T-helper 2 cell treated with Interferon-gamma antibody and Interleukin-4, amounts not matched to agents 5 μg/mL and 100 μg/mL, for 36 hours (primary cell): ENCODE data around the gene FOS.
A peak's percentile ranks its signal among the peaks of the same experiment; 100 is the strongest.

Experiments
- DNase-seq: peaks from one replicate; pipeline ENCODE4 v3.0.0; 2021; ENCODE audit warnings: low spot score
- H3K27ac Mint-ChIP-seq: one replicate; pipeline ENCODE4 v1.8.0; 2021; ENCODE audit warnings: mild to moderate bottlenecking, mixed read lengths
- H3K27me3 Mint-ChIP-seq: one replicate; pipeline ENCODE4 v1.8.0; 2021; ENCODE audit warnings: low read depth, mixed read lengths
- H3K36me3 Mint-ChIP-seq: one replicate; pipeline ENCODE4 v1.8.0; 2021; ENCODE audit warnings: low read depth, mixed read lengths
- H3K4me1 Mint-ChIP-seq: one replicate; pipeline ENCODE4 v1.8.0; 2021; ENCODE audit warnings: low read depth, mixed read lengths
- H3K4me3 Mint-ChIP-seq: one replicate; pipeline ENCODE4 v1.8.0; 2022; ENCODE audit warnings: mild to moderate bottlenecking, moderate library complexity, mixed read lengths
- H3K9me3 Mint-ChIP-seq: one replicate; pipeline ENCODE4 v1.8.0; 2021; ENCODE audit warnings: mixed read lengths

FOS gene

GRCh38 chr14:75286313-75286712 is 7.7 kb downstream of the FOS start:
- Mint-ChIP-seq H3K4me3 (no peak overlapping the region), H3K9me3 (no peaks in the 10 kb centered on the region), H3K4me1 (no peaks in the 10 kb centered on the region), H3K36me3 (peaks cover 4% of the 10 kb centered on the region), H3K27ac (no peak overlapping the region), H3K27me3 (peaks cover 61% of the 10 kb centered on the region)
- DNase-seq: no peak

- Mint-ChIP-seq H3K4me1 (peaks cover 1% of the 10 kb centered on the region), H3K27me3 (peaks cover 37% of the 10 kb centered on the region), H3K36me3 (no peaks in the 10 kb centered on the region), H3K27ac (no peak overlapping the region), H3K9me3 (no peaks in the 10 kb centered on the region), H3K4me3 (no peak overlapping the region)
- DNase-seq: no peak
Observed at GRCh38 chr14:75289840-75290388, 11.3 kb downstream of the FOS start.

DNA sequence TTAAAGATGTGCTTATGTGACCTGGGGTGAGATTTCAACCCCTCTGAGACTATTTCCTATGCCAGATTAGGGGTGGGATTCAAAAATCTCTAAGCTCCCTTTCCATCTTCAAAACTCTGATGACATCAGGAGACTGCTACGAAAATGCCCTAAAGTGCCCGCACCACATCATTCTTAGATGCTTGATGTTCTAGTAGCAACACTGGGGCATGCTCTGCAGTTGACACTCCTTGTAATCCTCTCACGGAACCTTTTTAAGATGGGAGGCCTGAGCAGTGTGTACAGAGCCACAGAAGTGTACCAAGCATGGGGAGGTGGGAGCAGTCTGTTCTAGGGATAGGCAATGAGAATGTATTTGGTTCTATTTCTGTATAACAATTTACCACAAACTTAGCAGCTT is 12.2 kb downstream of the FOS start:
- Mint-ChIP-seq H3K36me3 (no peaks in the 10 kb centered on the region), H3K4me3 (no peak overlapping the region), H3K27me3 (peaks cover 33% of the 10 kb centered on the region), H3K4me1 (peaks cover 6% of the 10 kb centered on the region), H3K27ac (no peak overlapping the region), H3K9me3 (no peaks in the 10 kb centered on the region)
- DNase-seq: no peak

DNA sequence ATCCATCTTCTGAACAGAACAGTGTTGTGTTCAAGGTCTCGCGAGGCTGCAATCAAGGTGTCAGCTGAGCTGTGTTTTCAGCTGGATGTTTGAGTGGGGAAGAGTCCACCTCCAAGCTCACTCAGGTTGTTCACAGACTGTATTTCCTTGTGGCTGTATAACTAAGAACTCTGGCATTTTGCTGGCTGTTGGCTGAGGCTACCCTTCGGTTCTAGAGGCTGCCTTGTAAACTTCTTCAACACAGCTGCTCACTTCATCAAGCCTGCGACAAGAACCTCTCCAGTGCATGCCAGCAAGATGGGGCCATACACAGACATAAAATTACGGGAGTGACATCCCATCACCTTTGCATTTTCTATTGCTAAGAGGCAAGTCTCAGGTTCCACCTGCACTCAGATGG is 12.7 kb downstream of the FOS start:
- H3K27me3 Mint-ChIP-seq: peaks cover 35% of the 10 kb centered on the region
- peaks cover 11% of the 10 kb centered on the region for H3K4me1 Mint-ChIP-seq
- no peaks in the 10 kb centered on the region for H3K9me3 Mint-ChIP-seq
- H3K36me3 Mint-ChIP-seq: no peaks in the 10 kb centered on the region
- no peak overlapping the region for H3K27ac Mint-ChIP-seq
- no peak overlapping the region for H3K4me3 Mint-ChIP-seq
- DNase-seq: no peak

DNA sequence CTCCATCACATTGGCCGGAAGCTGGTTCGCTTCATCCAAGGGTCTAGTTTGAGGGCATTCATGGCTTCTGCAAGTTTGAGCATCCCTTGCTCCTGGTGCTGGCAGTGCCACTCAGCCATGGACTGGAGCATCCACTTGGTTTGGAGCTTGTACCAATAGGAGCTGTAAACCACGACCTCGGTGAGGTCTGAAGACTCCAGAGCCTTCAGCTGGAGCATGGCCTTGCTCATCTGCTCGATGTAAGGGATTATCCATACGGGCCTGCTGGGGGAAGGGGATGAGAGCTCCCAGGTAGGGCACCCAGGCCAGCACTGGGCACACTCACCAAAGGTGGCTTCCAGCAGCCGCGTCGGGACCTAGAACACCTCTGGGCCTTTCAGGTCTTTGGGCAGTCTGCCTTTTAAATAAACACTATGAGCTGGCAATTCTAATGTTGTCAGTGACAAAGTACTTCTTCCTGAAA is 13.5 kb downstream of the FOS start:
- H3K9me3 Mint-ChIP-seq: no peaks in the 10 kb centered on the region
- peak overlapping the region; percentile 41 for H3K27ac Mint-ChIP-seq
- peaks cover 31% of the 10 kb centered on the region for H3K27me3 Mint-ChIP-seq
- no peak overlapping the region for H3K4me3 Mint-ChIP-seq
- no peaks in the 10 kb centered on the region for H3K36me3 Mint-ChIP-seq
- peaks cover 12% of the 10 kb centered on the region for H3K4me1 Mint-ChIP-seq
- no peak for DNase-seq

DNA sequence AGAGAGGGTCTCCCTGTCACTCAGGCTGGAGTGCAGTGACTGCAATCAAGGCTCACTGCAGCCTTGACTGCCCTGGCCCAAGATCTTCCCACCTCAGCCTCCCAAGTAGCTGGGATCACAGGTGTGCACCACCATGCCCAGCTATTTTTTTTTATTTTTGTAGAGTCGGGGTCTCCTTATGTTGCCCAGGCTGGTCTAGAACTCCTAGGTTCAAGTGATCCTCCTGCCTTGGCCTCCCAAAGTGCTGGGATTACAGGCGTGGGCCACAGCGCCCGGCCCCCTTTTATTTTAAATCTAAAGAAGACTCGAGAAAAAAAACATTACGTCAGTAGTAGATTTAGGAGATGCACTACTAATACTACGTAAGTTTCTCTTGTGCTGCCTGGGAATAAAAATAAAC is 14.3 kb downstream of the FOS start:
- peaks cover 28% of the 10 kb centered on the region for H3K27me3 Mint-ChIP-seq
- peaks cover 12% of the 10 kb centered on the region for H3K4me1 Mint-ChIP-seq
- H3K36me3 Mint-ChIP-seq: no peaks in the 10 kb centered on the region
- no peak for DNase-seq
- H3K4me3 Mint-ChIP-seq: peak overlapping the region; percentile 82
- H3K27ac Mint-ChIP-seq: peak overlapping the region; percentile 86
- no peaks in the 10 kb centered on the region for H3K9me3 Mint-ChIP-seq

DNA sequence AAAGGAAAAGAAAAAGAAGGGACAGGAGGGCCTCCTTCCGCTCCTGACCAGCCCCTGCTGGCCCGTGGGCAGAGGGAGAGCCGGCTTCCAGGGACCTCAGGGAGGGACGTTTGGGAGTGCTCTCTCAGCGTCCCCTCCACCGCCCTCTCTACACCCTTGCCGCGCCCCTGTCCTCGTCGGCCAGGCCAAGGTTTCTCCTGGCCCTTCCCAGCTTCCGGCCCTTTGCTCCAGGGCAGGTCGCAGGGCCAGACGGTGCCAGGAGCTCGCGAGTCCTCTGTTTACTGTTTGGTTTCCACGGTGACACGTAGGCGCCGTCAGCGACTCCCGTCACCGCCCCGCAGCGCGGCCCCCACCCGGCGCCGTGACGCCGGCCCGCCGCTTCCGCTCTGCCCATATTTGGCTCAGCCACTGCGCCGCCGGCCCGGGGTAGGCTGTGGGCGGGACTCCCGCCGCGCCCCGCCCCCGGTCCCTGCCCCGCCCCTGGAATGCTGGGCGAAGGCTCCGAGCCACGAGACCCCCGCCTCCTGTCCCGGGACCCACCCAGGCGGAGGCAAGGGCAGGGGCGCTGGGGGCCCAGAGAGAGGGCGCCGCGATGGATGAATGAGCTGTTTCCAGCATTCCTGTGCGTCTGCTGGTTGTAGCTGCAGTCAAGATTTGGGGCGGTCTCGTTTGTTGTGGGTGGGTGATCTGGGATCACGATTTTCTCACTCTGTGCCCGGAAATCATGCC is 15.5 kb downstream of the FOS start:
- Mint-ChIP-seq H3K36me3 (no peaks in the 10 kb centered on the region), H3K27me3 (peaks cover 25% of the 10 kb centered on the region), H3K27ac (peak overlapping the region; percentile 95), H3K4me1 (peaks cover 12% of the 10 kb centered on the region), H3K4me3 (peak overlapping the region; percentile 91), H3K9me3 (no peaks in the 10 kb centered on the region)
- DNase-seq: peak; percentile 91

DNA sequence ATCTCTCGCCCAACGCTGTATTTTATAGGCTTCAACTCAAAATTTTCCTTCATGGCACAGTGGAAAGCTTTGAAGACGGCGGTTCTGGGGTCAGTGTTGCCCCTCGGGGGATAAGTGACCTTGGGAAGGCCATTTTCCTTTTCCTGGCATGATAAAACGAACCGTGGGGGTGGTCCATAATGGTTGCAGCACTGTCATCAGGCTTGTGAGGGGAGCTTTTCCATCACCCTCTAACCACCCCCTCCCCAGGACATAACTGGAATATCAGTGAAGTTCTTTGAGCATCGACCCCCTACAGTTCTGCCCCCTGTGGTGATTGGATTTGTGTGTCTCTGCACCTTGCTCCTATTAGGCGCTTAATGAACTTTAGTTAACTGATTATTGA is 16.0 kb downstream of the FOS start:
- H3K27ac Mint-ChIP-seq: no peak overlapping the region
- H3K9me3 Mint-ChIP-seq: no peaks in the 10 kb centered on the region
- H3K36me3 Mint-ChIP-seq: no peaks in the 10 kb centered on the region
- no peak for DNase-seq
- peaks cover 12% of the 10 kb centered on the region for H3K4me1 Mint-ChIP-seq
- H3K27me3 Mint-ChIP-seq: peaks cover 21% of the 10 kb centered on the region
- H3K4me3 Mint-ChIP-seq: peak overlapping the region; percentile 91

- DNase-seq: no peak
- Mint-ChIP-seq H3K4me1 (peaks cover 12% of the 10 kb centered on the region), H3K9me3 (no peaks in the 10 kb centered on the region), H3K27me3 (peaks cover 17% of the 10 kb centered on the region), H3K4me3 (peak overlapping the region; percentile 91), H3K36me3 (no peaks in the 10 kb centered on the region), H3K27ac (no peak overlapping the region)
Observed at GRCh38 chr14:75295061-75295461, 16.4 kb downstream of the FOS start.

DNA sequence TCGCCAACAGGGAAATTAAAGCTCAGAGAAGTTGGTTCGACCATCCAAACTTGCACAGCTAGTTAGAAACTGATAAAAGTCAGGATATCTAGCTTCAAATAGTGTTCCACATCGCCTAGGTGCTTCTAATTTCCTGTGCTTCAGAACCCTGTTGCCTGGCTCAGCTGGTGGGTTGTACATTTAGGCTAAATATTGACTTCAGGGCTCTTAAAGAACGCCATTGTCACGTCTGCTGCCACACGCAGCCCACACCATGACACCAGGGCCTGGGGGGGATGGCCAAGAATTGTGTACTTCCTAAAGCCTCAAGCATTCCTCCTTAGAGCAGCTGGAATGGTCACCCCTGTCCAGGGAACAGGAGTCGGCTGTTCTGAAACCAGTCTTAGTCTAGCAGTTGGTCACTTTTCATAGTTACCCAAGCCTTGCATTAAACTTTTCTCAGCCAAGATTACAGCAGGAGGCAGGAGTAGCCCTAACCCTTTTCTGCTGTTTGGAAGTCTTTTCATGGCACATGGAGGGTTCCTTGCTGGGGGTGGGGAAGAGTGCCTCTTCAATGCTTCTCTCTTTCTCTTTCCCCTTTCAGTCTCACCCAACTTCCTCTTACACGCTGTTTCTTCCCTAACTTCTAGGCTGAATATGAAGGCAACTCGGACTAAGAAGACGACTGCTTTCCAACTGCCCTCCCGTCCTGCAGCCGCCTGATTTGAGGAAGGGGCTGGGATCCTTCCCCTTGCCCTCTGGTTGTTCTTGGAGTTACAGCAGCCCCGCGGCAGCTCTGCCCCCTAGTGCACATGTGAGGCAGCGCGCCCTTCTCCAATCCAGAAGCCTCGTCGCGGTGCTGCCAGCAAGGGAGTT is 17.1 kb downstream of the FOS start:
- H3K27me3 Mint-ChIP-seq: peaks cover 14% of the 10 kb centered on the region
- no peaks in the 10 kb centered on the region for H3K36me3 Mint-ChIP-seq
- H3K4me3 Mint-ChIP-seq: peak overlapping the region; percentile 91
- peaks cover 12% of the 10 kb centered on the region for H3K4me1 Mint-ChIP-seq
- peak overlapping the region; percentile 58 for H3K27ac Mint-ChIP-seq
- H3K9me3 Mint-ChIP-seq: no peaks in the 10 kb centered on the region
- DNase-seq: peak; percentile 74

DNA sequence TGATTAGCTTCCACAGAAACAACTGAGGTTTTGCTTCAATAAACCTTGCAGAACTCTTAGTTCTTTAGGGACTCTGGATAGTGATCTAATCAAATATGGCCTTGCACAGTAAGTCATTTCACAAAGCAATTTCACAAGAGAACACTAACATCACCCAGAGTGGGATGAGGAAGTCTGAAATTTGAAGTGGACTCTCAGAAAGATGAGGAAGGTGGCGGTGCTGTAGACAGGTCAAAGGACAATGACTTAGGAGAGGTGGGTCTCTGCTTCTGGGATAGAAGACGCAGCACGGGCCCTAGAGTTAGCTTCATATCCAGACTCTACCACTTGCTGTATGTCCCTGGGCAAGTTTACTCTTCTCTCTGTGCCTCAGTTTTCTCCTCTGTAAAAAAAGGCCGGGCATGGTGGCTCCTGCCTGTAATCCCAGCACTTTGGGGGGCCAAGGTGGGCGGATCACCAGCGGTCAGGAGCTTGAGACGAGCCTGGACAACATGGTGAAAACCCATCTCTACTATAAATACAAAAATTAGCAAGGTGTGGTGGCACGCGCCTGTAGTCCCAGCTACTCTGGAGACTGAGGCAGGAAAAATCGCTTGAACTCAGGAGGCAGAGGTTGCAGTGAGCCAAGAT is 18.9 kb downstream of the FOS start:
- Mint-ChIP-seq H3K27ac (no peak overlapping the region), H3K36me3 (no peaks in the 10 kb centered on the region), H3K27me3 (peaks cover 6% of the 10 kb centered on the region), H3K4me1 (peaks cover 22% of the 10 kb centered on the region), H3K9me3 (no peaks in the 10 kb centered on the region), H3K4me3 (no peak overlapping the region)
- no peak for DNase-seq

- peaks cover 23% of the 10 kb centered on the region for H3K4me1 Mint-ChIP-seq
- peaks cover 6% of the 10 kb centered on the region for H3K27me3 Mint-ChIP-seq
- H3K4me3 Mint-ChIP-seq: no peak overlapping the region
- no peak overlapping the region for H3K27ac Mint-ChIP-seq
- no peaks in the 10 kb centered on the region for H3K36me3 Mint-ChIP-seq
- no peak for DNase-seq
- H3K9me3 Mint-ChIP-seq: no peaks in the 10 kb centered on the region
Observed at GRCh38 chr14:75298187-75298965, 19.7 kb downstream of the FOS start.

DNA sequence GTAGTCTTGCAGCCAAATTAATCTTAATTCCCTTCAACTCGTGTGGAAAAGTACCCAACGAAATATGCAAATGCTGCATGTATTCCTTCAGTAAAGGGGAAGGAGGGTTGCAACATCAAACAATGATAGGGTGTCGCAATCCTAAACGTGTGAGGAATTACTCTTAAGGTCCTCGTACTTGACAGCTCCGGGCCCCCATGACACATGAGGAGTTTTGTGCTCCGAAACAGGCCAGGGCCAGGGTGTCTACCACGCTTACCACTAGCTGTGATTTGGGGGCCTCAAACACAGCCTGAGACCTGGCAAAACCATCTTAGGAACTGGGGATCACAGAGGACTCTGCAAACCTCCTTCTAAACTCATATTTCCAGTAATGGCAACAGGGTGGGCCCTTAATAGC is 20.4 kb downstream of the FOS start:
- Mint-ChIP-seq H3K4me1 (peaks cover 26% of the 10 kb centered on the region), H3K27me3 (peaks cover 8% of the 10 kb centered on the region), H3K9me3 (no peaks in the 10 kb centered on the region), H3K4me3 (no peak overlapping the region), H3K36me3 (no peaks in the 10 kb centered on the region), H3K27ac (no peak overlapping the region)
- no peak for DNase-seq
